HG03520 (cell line): Measurements from ENCODE around the gene TMEM209.
"Not testable (repeated sequence)": the region's sequence is repeated elsewhere in the genome, so short reads cannot be mapped to it uniquely, and the experiment has no call there.

Source experiments
- ATAC-seq: cut with Tn5 transposase; IDR thresholded peaks from one replicate; pipeline ENCODE4 v1.9.1; 2021; ENCODE audit warnings: mild to moderate bottlenecking, moderate library complexity; ENCODE audit not compliant: unreplicated experiment

Gene TMEM209

DNA sequence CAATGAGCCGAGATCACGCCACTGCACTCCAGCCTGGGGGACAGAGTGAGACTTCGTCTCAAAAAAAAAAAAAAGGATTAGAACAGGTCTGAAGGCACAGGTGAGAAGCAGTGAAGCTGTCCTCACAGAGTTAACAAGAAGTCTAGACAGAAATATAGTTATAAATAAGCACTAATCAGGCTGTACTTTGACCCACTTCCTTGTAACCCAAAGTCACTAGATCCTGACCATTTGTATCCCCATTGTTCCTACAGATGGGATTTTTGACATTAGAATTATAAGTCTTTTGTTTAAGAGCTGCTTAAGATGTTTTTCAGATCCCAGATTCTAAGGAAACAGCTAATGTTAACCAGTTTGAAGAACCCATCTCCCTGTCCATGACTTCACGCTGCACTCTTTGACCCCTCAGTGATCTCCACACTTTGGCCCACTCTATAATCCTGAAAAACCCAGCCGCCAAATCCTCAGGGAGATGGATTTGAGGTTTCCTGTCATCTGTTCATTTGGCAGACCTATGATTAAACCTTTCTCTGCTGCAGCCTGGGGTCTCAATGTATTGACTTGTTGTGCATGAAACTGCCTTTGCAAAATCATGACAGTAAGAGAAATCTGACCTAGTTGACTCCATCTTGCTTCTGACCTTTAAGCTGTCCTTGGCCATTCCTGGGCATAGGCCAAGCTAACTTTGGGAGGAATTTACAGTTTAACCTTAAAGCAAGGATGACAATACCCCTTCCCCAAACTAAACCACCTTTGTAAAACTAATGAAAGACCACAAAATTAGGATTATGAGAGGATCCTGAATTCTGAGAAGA lies 13.8 kb upstream of the TMEM209 start:
- no peak for ATAC-seq

DNA sequence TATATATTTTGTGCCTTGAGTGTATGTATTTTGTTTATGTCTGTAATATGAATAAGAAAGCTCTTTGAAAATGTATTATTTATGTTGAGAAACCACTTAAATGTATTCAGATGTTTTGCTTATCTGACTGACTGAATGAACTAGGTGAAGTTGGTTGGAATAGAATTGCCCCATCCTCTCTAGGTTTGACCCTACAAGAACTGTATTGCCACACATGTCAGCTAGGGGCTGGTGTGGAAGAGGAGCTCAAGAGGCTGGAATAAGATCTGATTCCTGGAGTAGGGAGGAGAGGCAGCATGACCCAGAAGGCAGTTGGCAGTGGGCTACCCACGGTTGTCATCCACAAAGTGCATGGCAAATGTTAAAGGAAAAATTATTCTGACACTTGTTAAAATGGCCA lies 11.5 kb upstream of the TMEM209 start:
- ATAC-seq = no peak

DNA sequence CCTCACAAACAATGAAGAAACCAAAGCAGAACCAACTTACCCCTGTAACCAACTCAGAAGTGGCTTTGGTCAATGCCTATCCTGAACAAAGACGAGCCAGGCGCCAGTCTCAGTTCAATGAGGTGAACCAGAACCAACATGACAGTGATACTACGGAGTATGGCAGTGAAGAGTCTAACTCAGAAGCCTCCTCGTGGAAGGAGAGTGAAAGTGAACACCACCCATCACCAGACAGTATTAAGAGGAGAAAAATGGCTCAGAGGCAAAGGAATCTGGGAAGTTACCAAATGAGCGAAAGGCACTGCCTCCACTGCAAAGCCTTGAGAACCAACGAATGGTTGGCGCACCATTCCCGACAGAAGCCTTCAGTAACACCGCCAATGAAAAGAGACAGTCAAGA lies 10.8 kb upstream of the TMEM209 start:
- ATAC-seq = no peak

DNA sequence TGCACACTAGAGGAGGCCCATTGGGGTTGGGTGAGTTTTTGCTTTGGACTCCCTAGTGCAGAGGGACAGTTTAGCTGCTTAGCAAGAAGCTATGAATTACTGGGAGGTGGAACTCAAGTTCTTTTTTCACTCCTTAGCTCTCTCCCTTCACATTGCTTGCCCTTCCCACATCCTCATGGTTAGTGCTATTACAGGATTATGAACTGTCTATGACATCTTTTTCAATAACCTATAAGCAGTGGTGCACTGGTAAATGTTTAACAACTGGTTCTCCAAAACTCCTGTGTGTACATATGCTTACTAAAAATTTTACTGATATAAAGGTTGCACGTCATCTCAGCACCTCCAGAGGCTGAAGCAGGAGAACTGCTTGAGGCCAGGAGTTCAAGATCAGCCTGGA lies 8.6 kb upstream of the TMEM209 start:
- ATAC-seq = no peak

DNA sequence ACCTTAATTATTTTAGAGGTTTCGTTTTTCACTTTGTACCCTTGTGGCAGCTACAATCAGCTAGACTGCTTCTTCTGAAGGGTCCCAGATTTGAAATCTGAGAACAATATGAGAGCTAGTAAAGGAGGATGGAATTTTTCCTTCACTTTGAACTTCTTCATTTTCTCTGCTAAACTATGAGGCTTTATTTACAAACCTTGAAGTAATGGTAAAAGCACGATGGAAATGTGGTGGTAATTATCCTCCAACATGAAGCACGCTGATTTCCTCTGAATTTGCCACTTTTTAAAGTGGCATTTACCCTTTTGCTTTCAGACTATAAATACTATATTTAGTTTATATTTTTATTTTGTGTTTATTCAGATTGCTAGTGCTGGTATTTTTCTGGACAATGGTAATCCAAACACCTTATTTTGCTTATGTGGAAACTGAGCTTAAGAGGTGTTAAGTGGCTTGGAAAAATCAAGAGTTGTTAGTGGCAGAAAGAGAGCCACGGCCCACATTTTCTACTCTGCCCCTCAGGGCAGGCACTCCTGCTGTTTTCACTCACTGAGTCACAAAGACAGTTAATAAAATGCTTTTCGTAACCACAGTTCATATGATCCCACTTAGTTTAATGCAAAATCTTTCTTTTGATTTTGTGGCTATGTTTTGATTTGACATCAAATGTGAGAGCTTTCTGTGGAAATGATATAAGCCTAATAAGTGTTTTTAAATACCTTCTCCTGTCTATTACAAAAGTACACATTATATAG lies 5.2 kb upstream of the TMEM209 start:
- no peak for ATAC-seq

DNA sequence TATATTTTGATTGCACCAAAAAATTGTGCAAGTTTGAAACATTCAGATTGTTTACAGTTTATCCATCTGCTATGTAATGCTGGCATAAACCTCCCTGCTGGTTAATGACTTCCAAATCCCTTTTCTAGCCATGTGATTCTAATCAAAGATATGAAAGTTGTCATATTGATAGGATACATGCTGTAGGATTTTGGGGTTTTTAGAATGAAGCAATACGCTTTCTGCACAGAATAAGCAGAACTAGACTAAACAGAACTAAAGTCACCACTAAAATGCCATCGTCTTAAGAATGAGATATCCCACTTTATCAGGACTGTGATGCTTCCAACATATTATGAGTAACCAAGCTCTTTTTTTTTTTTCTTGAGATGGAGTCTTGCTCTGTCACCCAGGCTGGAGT lies 3.3 kb upstream of the TMEM209 start:
- ATAC-seq = no peak

DNA sequence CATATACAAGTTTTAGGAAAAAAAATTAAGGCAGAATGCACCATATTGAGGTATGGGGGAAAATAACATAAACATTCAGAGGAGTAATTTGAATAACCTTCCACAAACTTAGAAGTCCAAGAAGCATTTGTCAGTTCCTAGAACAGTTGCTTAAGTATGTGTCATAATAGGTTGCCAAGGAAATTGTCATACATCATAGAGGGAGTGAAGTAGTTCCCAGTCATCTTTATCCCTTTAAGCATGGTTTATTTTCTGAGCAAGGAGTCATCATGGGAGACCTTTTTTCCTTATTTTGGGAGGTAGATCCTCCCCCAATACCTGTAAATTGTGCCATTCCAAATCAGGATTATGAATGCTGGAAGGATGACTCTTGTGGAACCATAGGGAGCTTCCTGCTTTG lies 2.4 kb upstream of the TMEM209 start, which contains the start of gene SSMEM1:
TSS of gene SSMEM1 (plus strand) at position 219 of the 400 bp plus-strand sequence. CDS start at position 270, 51 bp downstream.
- no peak for ATAC-seq

DNA sequence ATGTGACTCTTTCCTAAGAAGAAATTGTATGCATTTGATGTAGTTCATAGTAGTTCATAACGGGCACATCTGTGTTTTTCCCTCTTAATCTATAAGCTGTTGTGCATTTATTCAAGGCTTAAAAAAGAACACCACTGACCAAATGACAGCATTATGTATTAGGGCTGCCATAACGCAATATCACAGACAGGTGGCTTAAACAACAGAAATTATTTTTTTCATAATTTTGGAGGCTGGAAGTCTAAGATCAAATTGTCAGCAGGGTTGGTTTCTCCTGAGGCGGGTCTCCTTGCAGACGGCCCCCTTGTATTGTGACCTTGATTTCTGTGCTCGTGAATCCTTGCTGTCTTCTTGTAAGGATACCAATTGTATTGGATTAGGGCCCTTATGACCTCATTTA lies 1.8 kb upstream of the TMEM209 start:
- no peak for ATAC-seq

DNA sequence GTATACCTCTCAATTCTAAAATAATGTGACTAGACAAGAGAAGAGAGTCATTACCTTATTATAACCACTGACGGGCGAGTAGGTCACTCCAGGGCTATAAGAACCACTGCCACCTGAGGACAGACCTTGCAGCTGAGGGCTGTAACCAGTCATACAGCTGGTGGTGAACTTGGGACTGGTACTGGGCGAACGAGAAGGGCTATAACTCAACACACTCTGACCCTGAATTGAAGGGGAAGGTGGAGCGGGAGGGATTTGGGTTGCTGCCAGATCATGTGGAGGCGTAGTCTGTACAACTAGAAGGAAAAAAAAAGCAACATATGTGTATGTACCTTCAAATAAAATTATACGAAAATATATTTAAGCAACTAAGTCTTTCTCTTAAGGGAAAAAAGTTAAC lies 3.4 kb downstream of the TMEM209 start:
- ATAC-seq = no peak

DNA sequence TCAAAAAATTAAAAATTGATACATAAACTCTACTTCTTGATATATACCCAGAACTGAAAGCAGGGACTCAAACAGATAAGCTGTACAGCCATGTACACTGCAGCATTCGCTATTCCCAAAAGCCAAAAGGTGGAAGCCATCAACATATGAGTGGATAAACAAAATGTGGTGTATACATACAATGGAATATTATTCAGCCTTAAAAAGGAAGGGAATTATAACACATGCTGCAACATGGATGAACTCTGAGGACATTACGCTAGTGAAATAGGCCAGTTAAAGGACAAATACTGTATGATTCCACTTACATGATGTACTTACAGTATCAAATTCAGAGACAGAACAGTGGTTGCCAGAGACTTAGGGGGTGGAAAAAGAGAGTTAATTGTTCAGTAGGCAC lies 8.1 kb downstream of the TMEM209 start:
- no peak for ATAC-seq

DNA sequence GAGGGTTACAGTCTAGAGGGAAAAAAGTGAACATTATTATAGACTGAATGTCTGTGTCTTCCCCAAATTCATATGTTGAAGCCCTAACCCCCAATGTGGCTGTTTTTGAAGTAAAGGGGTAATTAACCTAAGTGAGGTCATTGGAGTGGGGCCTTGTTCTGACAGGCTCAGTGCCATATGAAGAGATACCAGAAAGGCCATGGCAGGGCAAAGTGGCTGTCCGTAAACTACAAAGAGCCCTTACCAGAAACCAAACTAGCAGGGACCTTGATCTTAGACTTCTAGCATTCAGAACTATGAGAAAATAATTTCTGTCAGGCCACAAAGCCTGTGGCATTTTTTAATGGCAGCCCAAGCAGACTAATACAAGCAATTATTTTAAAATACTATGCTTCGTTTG lies 8.7 kb downstream of the TMEM209 start:
- no peak for ATAC-seq

DNA sequence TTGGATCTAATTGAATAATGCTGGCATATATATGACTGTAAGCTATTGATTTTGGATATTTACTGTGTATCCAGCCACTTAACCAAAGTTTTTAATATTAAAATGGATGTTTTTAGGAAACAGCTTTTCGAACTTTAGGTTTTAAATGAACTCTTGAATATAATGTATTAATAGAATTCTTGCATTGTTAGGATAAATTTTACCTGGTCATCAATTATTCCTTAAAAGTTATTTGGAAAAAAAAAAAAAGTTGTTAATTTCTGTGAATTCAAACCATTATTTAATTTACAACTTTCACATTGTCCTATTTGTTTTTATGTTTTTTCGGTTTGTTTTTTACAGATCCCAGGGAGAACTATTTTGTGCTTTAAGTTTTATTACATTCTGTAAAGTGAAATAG lies 9.8 kb downstream of the TMEM209 start:
- no peak for ATAC-seq

DNA sequence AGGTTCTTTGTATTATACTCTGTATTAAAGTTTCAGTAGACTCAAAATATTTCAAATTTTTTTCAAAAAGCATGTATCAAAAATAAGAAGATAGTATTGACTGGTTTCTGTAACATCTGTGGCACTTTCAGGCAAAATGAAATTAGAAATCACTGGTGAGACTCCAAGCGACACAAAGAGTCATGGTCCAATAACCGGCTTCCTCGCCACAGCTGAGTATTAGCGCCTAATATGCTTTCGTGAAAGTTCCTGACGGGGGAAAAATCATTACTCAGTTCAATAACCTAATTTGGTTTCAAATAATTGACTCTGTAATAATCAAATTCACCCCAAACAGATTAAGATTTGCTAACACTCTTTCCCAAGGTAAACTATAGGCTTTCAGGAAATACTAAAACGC lies 13.4 kb downstream of the TMEM209 start:
- no peak for ATAC-seq

DNA sequence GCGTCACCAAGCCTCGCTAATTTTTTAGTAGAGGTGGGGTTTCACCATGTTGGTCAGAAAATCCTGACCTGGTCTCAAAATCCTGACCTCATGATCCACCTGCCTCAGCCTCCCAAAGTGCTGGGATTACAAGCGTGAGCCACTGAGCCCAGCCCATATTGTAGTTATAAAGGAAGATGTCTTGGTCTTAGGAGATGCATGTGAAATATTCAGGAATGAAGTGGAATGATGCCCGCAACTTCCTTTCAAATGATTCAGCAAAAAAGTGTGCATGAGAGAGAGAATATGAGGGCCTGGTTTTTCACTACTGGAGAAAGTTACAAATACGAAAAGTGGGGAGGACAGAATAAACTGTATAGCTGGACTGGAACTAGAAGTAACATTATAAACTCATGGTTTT lies 15.9 kb downstream of the TMEM209 start:
- no peak for ATAC-seq

DNA sequence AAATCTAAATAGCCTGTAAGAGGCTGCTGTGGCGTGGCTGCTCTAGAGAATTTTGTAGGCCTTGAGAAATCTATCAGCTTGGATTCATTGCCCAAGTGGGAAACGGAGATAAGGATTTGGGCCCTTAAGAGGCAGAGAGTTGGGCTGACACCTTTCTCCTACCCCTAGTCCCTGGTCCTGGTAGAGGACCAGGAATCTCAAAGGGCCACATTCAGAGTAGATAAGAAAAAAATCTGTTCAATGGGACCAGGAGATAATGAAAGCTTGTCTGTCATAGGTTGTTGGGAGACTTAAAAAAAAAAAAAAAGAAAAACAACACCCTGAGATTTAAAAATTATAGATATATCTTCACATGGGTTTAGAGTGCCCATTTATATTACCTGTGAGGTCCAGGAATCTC lies 17.8 kb downstream of the TMEM209 start:
- no peak for ATAC-seq

DNA sequence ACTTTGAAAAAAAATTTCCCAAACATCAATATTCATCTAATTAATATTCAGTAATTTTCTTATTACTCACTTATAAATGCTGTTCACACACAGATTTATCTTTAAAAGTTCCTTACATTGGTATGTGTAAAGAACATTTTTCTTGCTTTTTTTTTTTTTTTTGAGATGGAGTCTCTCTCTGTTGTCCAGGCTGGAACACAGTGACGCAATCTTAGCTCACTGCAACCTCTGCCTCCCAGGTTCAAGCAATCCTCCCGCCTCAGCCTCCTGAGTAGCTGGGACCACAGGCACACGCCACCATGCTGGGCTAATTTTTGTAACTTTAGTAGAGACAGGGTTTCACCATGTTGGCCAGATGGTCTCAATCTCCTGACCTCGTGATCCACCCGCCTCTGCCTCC lies 20.9 kb downstream of the TMEM209 start:
- ATAC-seq = not testable (repeated sequence)

DNA sequence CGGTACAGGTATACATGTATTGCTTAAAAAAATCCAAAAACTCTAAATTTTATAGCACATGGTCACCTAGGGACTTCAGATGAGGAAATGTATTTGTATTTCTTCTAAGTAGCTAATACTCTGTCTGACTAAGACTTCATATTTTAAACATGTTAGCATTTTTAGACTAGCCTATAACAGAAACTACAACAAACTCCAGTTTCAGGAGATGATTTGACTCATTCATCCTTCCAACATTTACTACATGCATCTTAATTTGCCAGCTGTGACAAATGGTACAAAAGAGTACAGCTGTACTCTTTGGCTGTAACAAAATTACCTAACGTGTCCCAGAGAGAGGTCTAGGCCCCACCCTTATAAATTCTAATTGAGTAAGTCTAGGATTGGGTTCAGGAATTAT lies 22.2 kb downstream of the TMEM209 start:
- peak; percentile 77 for ATAC-seq

DNA sequence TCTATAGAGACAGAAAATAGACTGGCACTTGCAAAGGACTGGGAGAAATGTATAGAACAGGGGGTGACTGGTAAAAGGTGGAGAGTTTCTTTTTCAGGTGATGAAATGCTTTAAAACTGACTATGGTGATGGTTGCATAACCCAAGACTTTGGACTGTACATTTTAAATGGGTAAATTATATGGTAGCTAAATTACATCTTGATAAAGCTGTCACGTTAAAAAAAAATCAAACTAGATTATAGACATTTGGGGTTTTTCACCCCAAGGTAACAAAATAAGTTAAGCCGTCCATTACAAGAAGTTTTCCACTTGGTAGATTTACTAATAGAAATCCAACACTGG lies 24.0 kb downstream of the TMEM209 start:
- ATAC-seq = no peak

DNA sequence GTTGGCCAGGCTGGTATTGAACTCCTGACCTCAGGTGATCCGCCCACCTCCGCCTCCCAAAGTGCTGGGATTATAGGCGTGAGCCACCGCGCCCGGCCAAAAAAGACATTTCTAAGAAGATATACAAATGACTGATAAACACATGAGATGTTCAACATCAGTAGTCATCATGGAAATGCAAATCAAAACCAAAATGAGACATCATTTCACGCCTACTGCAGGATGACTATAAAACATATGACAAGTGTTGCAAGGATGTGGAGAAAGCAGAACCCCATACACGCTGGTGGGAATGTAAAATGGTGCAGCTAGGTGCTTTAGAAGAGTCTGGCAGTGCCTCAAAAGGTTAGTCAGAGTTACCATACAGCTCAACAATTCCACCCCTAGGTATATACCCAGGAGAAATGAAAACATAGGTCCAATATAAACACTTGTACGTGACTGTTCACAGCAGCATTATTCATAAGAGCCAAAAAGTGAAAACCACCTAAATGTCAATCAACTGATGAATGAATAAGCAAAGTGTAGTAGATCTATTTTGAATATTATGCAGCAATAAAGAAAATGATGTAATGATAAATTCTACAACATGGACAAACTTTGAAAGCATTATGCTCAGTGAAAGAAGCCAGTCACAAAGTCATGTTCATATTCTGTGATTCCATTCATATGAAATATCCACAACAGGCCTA lies 24.5 kb downstream of the TMEM209 start:
- ATAC-seq = no peak

DNA sequence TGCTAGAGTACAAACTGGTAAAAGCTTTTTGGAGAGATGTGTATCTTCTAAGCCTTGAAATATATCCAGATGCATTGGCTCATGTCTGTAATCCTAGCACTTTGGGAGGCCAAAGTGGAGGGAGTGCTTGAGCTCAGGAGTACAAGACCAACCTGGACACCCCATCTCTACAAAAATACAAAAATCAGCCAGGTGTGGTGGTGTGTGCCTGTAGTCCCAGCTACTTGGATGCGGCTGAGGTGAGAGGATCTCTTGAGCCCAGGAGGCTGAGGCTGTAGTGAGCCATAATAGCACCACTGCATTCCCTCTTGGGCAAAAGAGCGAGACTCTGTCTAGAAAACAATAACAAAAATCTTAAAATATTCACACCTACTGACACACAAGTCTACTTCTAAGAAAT lies 25.6 kb downstream of the TMEM209 start:
- ATAC-seq = no peak

DNA sequence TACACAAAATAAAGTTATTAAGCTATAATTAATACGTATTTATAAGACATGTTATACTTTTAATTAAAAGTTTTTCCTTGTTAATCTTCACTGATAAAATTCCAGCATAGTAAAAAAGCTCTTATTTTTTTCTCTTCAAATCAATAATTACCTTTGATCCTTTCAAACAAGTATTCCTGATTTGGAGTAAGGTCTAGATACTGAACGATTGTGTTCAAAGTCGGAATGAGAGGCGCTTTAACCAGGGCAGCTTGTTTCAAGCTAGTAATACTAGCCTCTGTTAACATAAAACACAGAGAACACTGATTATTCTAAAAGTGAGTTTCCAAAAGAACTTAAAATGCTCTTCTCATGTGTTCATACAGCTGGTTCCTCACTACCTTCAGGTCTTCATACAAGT lies 27.0 kb downstream of the TMEM209 start:
- ATAC-seq = no peak
